DOHH2 (cell line): ENCODE data around the gene TRMT10C.

Source experiments
- CTCF ChIP-seq: fragments of 200-600 bp; sonication (generic); IDR thresholded peaks from one replicate; pipeline ENCODE4 v1.5.1; 2014; ENCODE audit warnings: antibody characterized with exemption, mild to moderate bottlenecking, low read depth, low read length; ENCODE audit not compliant: poor library complexity, severe bottlenecking
- EZH2phosphoT487 ChIP-seq: fragments of 200-600 bp; sonication (generic); IDR thresholded peaks from 2 replicates; pipeline ENCODE4 v1.6.1; 2017; ENCODE audit warnings: borderline replicate concordance, mild to moderate bottlenecking, antibody characterized with exemption, low read length, moderate library complexity, mixed read lengths

- TF ChIP-seq CTCF: no peak
- no peak for TF ChIP-seq EZH2phosphoT487
These were observed 41.1 kb downstream of the TRMT10C start for GRCh38 chr3:101602731-101603130.
